ENCODE data around the gene CUTA.

Gene CUTA

DNA sequence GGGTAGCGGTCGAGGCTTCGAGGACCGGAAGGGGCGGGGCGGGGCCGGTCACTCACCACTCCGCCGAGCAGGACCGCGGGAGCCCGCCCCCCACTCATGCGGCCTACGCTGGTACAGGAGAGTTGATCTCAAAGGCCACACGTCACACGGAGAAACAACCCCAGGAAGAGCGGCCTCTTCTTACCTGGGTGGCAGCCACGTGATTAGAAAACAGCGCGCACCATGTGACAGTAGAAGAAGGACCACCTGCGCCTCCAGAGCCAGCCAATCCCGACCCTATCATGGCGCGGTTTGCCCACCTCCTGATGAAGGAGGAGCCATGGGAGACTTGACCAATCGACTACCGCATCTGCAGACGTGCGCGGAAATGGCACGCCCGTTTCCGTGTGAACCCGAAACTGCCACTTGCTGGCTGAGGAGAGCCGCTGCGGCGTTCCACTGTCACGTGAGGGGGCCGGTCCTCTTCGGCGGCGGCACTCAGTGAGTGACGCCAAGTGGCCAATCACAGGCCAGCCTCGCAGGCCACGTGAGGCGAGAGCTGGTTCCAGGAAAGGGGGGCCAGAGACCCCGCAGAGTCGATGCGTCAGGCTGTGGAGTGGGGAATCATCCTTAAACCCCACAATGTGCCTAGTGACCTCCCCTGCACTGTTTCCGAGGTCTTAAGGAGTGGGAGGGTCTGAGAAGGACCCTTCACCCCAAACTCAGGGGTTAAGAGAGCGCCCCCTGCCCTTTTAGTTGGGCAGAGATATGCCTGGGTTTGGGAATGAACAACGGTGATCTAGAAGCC is at the start of gene CUTA:
Gene CUTA, minus strand, starts transcription at position 205 of the 787 bp plus-strand sequence. Its CDS starts 107 bp downstream, at position 98.
- peak; percentile 96 to 97 for DNase-seq

DNA sequence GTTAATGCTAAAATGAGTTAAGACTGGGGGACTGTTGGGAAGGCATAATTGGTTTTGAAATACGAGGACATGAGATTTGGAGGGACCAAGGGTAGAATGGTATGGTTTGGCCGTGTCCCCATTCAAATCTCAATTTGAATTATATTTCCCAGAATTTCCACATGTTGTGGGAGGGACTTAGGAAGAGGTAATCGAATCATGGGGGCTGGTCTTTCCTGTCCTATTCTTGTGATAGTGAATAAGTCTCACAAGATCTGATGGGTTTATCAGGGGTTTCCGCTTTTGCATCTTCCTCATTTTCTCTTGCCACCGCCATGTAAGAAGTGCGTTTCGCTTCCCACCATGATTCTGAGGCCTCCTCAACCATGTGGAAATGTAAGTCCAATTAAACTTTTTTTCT is 49.2 kb upstream of the CUTA start:
- no peak for DNase-seq

GRCh38 chr6:33466075-33466735 is 48.3 kb upstream of the CUTA start:
- no peak for DNase-seq

DNA sequence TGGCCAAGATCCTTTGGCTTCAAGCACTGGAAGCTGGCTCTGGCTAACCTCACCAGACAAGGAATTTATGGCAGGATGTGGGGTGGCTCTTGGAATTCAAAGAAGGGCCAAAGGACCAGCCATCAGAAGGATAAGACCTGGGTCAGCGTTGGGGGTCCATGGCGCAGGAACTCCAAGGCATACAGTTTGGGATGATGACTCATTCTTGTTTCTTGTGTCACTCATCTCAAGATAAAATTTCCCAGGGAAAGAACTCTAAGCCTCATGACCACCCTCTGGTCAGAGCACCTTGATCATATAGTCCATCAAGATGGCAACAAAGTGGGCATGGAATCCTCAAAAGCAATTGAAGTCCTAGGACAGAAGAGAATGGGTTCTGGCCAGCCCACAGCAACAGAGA is 41.3 kb upstream of the CUTA start:
- DNase-seq, result no peak

DNA sequence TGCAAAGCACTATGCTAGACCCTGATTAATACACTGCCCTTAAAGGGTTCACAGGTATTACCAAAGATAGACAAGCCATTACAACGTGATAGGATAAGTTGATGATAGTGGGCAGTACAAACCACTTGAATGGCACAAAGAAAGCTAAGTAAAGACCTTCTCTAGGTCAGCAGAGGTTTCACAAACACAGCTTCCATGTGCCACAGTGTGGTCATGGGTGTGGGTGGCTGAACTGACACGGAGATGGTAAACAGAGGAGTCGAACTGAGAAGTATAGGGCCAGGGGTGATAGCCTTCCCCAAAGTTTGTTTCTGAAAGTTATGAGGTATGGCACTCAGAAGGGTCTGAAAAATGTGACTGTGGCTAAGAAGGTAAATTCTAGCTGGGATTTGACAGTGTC is 40.8 kb upstream of the CUTA start:
- DNase-seq, result no peak

DNA sequence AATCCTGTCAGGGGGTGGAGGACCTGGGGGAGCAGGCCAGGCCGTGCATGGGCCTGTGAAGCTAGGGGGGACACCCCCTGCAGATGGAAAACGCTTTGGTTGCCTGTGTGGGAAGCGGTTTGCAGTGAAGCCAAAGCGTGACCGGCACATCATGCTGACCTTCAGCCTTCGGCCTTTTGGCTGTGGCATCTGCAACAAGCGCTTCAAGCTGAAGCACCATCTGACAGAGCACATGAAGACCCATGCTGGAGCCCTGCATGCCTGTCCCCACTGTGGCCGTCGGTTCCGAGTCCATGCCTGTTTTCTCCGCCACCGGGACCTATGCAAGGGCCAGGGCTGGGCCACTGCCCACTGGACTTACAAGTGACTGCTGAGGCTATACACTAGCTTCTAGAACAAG is 38.2 kb upstream of the CUTA start:
- no peak for DNase-seq

GRCh38 chr6:33455051-33455450 is 37.1 kb upstream of the CUTA start:
- DNase-seq, result no peak

- DNase-seq, result peak; percentile 77 to 86
These were observed 36.4 kb upstream of the CUTA start, which contains the start of gene ZBTB9 for GRCh38 chr6:33454009-33454946. Gene ZBTB9 (plus strand): TSS chr6:33454576. CDS start chr6:33455101, 525 bp downstream.

DNA sequence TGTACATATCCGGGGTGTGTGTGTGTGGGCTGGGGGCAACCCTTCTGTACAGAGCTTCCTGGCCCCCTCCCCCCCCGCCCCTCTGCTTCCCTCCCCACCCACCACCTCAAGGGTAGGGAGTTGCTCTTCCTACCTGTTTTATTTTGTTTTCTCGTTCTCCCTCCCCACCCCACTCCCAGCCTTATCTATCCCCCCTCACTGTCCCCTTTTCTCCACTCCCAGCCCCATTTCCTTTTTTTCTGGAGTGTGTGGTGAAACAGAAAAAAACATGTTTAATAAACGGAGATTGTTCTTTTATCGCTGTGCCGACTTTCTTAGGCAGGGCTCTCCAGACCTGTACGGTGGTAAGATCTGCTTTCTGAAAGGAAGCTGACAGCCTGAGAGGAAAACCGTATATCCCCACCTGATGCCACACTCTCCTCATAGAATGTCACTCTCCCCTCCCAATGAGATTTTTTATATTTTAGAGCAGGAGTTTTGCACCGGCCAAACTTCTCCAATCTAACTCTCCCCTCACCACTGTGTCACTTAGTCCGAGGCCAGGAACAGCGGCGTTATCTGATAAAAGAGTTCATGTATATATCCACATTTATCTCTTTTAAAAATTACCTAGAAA is 35.6 kb upstream of the CUTA start:
- DNase-seq, result no peak

DNA sequence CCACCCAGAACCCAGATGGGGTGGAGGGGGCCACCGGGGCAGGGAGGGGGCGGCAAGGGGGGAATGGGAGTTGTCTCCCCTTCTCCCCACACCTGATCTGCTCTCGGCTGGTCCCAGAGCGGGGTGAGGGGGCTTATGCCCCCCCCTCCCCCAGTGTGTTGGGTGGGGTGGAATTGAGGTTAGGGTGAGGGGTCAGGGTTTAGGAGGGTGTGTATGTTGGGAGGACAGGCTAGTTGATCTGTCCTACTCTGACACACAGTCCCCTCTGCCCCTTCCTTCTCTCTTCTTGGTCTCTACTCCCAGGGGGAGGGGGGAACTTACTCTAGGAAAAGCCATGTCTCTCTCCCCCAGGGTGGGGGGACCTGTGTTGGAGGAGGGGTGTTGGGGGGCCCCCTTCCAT is 34.6 kb upstream of the CUTA start:
- no peak for DNase-seq

DNA sequence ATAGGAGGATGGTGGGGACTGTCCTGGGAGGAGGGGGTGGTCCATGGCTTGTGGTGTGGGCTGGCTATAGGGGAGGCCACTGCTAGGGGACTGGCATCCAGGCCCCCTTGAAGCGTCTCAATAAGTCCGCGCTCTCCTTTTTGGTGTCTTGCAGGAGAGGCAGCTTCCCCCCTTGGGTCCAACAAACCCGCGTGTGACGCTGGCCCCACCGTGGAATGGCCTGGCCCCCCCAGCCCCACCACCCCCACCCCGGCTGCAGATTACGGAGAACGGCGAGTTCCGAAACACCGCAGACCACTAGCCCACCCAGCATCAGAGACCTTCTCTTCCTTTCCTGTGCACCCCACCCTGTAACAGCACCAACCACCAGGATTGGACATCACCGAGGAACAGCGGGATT is 33.7 kb upstream of the CUTA start:
- DNase-seq, result no peak

- no peak for DNase-seq
These were observed 32.5 kb upstream of the CUTA start for GRCh38 chr6:33450434-33450833.

DNA sequence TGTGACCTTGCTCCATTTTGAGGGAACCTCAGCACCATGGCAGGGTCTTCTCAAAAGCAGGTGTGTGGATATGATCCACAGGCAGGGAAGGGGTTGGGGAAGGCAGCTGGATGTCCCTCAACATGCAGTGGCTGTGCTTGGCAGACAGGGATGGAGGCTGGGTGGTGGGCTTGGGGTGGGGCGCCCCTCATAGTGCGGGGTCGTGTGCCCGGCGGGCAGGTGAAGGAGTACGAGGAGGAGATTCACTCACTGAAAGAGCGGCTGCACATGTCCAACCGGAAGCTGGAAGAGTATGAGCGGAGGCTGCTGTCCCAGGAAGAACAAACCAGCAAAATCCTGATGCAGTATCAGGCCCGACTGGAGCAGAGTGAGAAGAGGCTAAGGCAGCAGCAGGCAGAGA is 28.4 kb upstream of the CUTA start:
- DNase-seq, result no peak

DNA sequence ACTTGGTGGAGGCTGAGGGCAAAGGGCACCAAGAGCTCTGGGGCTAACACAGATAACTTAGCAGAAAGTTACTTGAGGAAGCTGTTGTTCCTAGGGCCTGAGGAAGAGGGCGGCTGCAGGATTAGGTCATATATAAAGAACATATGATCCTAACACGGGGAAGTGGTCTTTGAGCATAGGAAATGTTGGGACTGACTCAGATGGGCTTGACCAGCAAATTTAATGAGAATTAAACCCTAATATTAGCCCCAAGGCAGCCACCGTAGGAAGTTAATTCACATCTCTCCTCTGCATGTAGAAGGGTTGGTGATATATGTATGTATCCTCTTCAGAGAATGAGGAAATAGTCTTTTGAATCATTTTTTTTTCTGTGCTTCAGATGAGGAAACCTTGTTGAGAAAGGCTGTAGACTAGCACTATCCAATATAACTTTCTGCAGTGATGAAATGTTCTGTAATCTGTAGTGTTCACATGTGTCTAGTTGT is 27.3 kb upstream of the CUTA start:
- no peak for DNase-seq

GRCh38 chr6:33443619-33444504 is 26.0 kb upstream of the CUTA start:
- no peak for DNase-seq

DNA sequence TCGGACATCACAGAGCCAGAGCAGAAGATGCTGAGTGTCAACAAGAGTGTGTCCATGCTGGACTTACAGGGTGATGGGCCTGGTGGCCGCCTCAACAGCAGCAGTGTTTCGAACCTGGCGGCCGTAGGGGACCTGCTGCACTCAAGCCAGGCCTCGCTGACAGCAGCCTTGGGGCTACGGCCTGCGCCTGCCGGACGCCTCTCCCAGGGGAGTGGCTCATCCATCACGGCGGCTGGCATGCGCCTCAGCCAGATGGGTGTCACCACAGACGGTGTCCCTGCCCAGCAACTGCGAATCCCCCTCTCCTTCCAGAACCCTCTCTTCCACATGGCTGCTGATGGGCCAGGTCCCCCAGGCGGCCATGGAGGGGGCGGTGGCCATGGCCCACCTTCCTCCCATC is 25.1 kb upstream of the CUTA start:
- DNase-seq, result no peak

DNA sequence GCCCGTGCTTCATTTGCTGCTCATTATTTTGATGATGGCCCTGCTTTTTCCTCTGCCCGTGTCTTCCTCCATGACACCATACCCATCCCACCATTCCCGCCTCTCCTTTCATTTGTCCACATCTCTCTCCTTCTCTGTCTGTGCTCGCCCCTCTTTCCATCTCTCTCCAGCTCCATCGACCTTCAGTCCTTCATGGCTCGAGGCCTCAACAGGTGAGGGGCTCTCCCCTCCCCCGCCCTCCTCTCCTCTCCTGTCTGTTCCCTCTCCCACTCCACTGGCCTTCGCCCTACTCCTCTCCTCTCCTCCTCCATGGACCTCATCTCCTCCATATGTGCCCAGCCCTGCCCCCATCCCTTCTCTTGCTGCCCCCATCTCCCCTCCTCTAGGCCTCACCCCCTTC is 24.4 kb upstream of the CUTA start:
- DNase-seq, result no peak

DNA sequence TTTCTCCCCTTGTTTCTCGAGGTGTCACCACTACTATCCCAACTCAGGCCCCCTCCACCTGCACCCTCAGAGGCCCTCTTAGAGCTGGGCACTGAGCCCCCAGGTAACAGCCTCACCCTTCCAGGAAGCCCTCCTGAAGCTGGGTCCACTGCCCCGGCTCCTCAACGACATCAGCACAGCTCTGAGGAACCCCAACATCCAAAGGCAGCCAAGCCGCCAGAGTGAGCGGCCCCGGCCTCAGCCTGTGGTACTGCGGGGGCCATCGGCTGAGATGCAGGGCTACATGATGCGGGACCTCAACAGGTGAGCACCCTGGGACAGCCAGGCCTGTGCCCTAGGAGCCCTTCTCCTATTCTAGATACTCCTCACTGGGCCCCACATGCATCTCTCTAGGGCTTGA is 23.6 kb upstream of the CUTA start:
- DNase-seq, result no peak

DNA sequence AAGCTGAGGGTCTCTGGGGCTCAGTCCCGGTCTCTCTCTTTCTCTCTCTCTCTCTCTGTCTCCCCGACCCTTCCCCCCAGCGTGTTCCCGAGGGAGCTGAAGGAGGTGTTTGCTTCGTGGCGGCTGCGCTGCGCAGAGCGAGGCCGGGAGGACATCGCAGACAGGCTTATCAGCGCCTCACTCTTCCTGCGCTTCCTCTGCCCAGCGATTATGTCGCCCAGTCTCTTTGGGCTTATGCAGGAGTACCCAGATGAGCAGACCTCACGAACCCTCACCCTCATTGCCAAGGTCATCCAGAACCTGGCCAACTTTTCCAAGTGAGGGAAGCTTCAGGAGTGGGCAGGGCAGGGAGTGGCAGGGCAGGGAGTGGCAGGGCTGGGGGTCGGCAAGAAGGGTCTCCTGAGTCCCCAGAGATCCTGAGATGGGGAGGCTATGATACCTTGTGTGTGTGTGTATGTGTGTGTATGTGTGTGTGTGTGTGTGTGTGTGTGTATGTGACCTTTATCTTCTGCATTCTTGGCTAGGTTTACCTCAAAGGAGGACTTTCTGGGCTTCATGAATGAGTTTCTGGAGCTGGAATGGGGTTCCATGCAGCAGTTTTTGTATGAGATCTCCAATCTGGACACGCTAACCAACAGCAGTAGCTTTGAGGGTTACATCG is 22.9 kb upstream of the CUTA start:
- no peak for DNase-seq

DNA sequence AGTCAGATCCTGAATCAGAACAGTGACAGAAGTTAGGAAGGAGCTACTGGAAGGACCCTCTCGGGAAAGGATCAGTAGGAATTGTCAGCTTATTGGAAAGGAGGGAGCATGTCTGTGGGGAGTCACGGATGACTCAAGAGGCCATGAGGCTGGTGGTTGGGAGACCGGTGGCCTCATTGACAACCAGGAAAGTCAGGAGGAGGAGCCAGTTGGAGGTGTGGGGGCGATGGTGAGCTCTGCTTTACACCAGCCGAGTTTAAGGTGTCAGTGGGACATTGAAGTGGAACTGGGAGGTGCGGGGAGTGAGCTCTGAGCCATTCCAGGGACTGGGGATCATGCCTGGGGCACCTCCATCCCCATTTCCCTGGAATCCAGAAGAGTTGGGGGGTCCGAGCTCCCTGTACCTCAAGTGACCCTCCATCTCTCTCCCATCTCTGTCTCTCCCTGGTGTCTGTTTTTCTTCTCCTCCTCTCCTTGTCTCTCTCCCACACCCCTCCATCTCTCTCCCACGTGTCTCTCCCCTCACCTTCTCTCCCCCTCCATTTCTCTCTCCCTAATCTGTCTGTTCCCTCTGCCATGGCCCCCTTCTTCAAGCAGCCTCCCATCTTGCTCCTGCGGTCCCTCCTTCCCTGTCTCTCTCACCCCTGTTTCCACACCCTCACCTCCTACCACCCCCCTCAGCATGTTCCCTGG is 22.2 kb upstream of the CUTA start:
- DNase-seq, result no peak

Measured in NCI-H187 (cell line).